PFSK-1 (cell line): ENCODE measurements around the gene FOXE1.

Experiments used
- FOXP2 ChIP-seq: optimal IDR thresholded peaks from 2 replicates; pipeline ENCODE3; 2011; ENCODE audit warnings: borderline replicate concordance, control low read depth, inconsistent platforms; ENCODE audit not compliant: insufficient read depth; ENCODE audit errors: extremely low read length, extremely low read depth
- POLR2AphosphoS5 ChIP-seq: IDR thresholded peaks from 2 replicates; pipeline ENCODE4 v1.6.1; 2012; ENCODE audit warnings: low read depth, mild to moderate bottlenecking, control low read depth, low read length, moderate library complexity
- SIN3A ChIP-seq: IDR thresholded peaks from 2 replicates; pipeline ENCODE4 v1.6.1; 2012; ENCODE audit warnings: mild to moderate bottlenecking, low read length, moderate library complexity, borderline replicate concordance; ENCODE audit not compliant: insufficient read depth
- TAF1 ChIP-seq: IDR thresholded peaks from 2 replicates; pipeline ENCODE4 v1.6.1; 2012; ENCODE audit warnings: low read length, control low read depth, borderline replicate concordance; ENCODE audit not compliant: insufficient read depth
- TF ChIP-seq, protein P1 (sequence below), 2 experiments: IDR thresholded peaks; 2 replicates each; pipeline versions ENCODE4 v1.6.1 to v1.8.0; 2011 to 2012; ENCODE audit warnings: low read depth in 2 of 2, low read length in 2 of 2, control low read depth in 1 of 2, inconsistent platforms in 1 of 2, mild to moderate bottlenecking in 1 of 2, moderate library complexity in 1 of 2; ENCODE audit not compliant: insufficient read depth in 1 of 2

FOXE1 gene

GRCh38 chr9:97863314-97863713 lies 10.3 kb downstream of the FOXE1 start:
- TF ChIP-seq SIN3A (no peak), TAF1 (no peak), POLR2AphosphoS5 (no peak), FOXP2 (no peak)

GRCh38 chr9:97864396-97864795 lies 11.4 kb downstream of the FOXE1 start:
- TF ChIP-seq, protein P1, sequence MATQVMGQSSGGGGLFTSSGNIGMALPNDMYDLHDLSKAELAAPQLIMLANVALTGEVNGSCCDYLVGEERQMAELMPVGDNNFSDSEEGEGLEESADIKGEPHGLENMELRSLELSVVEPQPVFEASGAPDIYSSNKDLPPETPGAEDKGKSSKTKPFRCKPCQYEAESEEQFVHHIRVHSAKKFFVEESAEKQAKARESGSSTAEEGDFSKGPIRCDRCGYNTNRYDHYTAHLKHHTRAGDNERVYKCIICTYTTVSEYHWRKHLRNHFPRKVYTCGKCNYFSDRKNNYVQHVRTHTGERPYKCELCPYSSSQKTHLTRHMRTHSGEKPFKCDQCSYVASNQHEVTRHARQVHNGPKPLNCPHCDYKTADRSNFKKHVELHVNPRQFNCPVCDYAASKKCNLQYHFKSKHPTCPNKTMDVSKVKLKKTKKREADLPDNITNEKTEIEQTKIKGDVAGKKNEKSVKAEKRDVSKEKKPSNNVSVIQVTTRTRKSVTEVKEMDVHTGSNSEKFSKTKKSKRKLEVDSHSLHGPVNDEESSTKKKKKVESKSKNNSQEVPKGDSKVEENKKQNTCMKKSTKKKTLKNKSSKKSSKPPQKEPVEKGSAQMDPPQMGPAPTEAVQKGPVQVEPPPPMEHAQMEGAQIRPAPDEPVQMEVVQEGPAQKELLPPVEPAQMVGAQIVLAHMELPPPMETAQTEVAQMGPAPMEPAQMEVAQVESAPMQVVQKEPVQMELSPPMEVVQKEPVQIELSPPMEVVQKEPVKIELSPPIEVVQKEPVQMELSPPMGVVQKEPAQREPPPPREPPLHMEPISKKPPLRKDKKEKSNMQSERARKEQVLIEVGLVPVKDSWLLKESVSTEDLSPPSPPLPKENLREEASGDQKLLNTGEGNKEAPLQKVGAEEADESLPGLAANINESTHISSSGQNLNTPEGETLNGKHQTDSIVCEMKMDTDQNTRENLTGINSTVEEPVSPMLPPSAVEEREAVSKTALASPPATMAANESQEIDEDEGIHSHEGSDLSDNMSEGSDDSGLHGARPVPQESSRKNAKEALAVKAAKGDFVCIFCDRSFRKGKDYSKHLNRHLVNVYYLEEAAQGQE (IDR thresholded peaks at IDR 0.05; ENCODE audit: insufficient read depth in 1 of 2, low read depth in 2 of 2, low read length in 2 of 2): no peak
- no peak for TF ChIP-seq SIN3A
- no peak for TF ChIP-seq POLR2AphosphoS5
- TF ChIP-seq TAF1: no peak
- no peak for TF ChIP-seq FOXP2

GRCh38 chr9:97866300-97866699 lies 13.3 kb downstream of the FOXE1 start:
- TF ChIP-seq TAF1 (no peak), SIN3A (no peak), FOXP2 (no peak), POLR2AphosphoS5 (no peak)
- TF ChIP-seq, protein P1 (IDR thresholded peaks at IDR 0.05; ENCODE audit: insufficient read depth in 1 of 2, low read depth in 2 of 2, low read length in 2 of 2): no peak

DNA sequence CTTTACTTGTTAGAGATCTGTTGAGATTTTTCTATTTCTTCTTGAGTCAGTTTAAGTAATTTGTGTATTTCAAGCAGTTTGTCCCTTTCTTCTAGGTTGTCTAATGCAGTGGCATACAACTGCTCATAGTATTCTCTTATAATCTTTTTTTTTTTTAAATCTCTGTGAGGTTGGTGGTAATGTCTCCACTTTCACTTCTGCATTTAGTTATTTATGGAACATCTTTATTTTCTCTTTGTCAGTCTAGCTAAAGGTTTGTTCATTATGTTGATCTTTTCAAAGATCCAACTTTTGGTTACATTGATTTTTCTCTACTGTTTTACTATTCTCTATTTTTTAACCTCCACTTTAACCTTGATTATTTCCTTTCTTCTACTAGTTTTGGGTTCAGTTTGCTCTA lies 13.8 kb downstream of the FOXE1 start:
- TF ChIP-seq, protein P1 (IDR thresholded peaks at IDR 0.05; ENCODE audit: insufficient read depth in 1 of 2, low read depth in 2 of 2, low read length in 2 of 2): no peak
- TF ChIP-seq SIN3A: no peak
- TF ChIP-seq POLR2AphosphoS5: no peak
- TF ChIP-seq TAF1: no peak
- TF ChIP-seq FOXP2: no peak

DNA sequence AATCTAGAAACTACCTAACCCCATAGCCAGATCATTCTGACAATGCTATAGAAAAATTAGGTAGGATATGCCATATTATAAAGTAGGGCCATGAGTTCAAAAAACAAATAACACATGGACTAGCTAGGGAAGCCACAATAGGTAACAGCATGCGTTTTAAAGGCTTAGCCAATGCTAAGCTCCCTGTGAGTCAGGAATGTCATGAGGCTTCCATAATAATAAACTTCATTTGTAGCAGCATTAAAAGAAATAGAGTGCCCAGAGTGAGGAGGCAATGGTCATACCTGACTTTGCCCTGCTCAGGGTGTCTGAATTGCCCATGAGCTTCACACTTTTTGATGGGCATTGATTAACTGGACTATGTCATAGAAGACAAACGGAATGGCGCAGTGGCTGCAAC lies 15.8 kb downstream of the FOXE1 start:
- TF ChIP-seq POLR2AphosphoS5: no peak
- no peak for TF ChIP-seq TAF1

DNA sequence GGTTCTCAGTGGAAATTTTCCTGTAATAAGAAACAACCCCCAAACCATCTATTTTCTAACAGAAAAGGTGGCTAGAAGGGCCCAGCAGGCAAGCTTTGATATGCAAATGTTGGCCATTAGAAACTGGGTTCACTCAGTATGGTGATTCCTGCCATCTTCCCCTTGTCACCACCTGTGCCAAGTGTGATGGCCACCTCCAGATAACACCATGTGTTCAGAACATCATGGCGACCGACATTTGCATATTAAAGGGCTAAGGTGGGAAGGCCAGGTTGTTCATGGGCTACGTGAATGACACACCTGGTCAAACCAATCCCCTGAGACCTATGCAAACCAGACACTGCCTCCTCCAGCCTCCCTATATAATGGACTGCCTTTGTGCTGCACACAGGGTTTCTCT lies 20.4 kb downstream of the FOXE1 start:
- TF ChIP-seq TAF1 (no peak), POLR2AphosphoS5 (no peak), FOXP2 (no peak)

DNA sequence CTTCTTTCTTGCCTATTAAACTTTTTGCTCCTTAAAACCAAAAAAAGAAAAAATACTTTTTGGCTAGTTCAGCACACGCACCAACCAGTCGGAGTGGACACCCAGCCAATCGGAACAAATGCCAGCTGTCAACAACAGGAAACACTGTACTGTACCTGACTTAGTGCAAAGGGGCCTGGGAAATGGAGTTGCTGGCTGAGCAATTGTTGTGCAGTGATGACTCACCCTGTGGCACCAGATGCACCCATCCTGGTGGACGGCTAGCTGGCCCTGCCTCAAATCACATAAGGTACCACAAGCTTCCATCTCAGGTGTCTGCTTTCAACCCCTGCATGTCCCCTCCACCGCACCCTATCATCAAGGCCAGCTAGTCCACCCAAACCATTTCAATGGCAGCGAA lies 20.9 kb downstream of the FOXE1 start:
- TF ChIP-seq TAF1 (no peak), POLR2AphosphoS5 (no peak), FOXP2 (no peak), SIN3A (no peak)
- TF ChIP-seq, protein P1 (IDR thresholded peaks at IDR 0.05; ENCODE audit: insufficient read depth in 1 of 2, low read depth in 2 of 2, low read length in 2 of 2): no peak
